ENCODE measurements around the gene SAMD4A.

Gene SAMD4A

GRCh38 chr14:54722791-54723432 lies 156.0 kb downstream of the SAMD4A start:
- no peaks in the 10 kb centered on the region for H3K9me3 ChIP-seq
- peaks cover 12% of the 10 kb centered on the region for H3K27me3 ChIP-seq
- TF ChIP-seq CTCF (IDR thresholded peaks at IDR 0.05), result no peak
- H3K27ac ChIP-seq, result no peak overlapping the region
- no peak overlapping the region for H3K4me3 ChIP-seq (ENCODE audit: low read depth in 1 of 2, low read length in 1 of 2)
- no peaks in the 10 kb centered on the region for H3K4me1 ChIP-seq (ENCODE audit: control insufficient read depth in 1 of 2, insufficient read depth in 1 of 2, low read depth in 1 of 2, low read length in 1 of 2)
- H3K36me3 ChIP-seq, result no peaks in the 10 kb centered on the region

GRCh38 chr14:54724123-54724522 lies 157.2 kb downstream of the SAMD4A start:
- Histone ChIP-seq H3K27ac (no peak overlapping the region), H3K4me1 (ENCODE audit: control insufficient read depth in 1 of 2, insufficient read depth in 1 of 2, low read depth in 1 of 2, low read length in 1 of 2) (no peaks in the 10 kb centered on the region), H3K36me3 (no peaks in the 10 kb centered on the region), H3K9me3 (no peaks in the 10 kb centered on the region), H3K4me3 (ENCODE audit: low read depth in 1 of 2, low read length in 1 of 2) (no peak overlapping the region), H3K27me3 (peaks cover 12% of the 10 kb centered on the region)
- no peak for TF ChIP-seq CTCF (IDR thresholded peaks at IDR 0.05)

GRCh38 chr14:54724676-54725325 lies 157.9 kb downstream of the SAMD4A start:
- no peaks in the 10 kb centered on the region for H3K4me1 ChIP-seq (ENCODE audit: control insufficient read depth in 1 of 2, insufficient read depth in 1 of 2, low read depth in 1 of 2, low read length in 1 of 2)
- no peaks in the 10 kb centered on the region for H3K9me3 ChIP-seq
- H3K27me3 ChIP-seq, result peaks cover 12% of the 10 kb centered on the region
- H3K27ac ChIP-seq, result no peak overlapping the region
- no peak for TF ChIP-seq CTCF (IDR thresholded peaks at IDR 0.05)
- no peaks in the 10 kb centered on the region for H3K36me3 ChIP-seq
- H3K4me3 ChIP-seq (ENCODE audit: low read depth in 1 of 2, low read length in 1 of 2), result no peak overlapping the region

GRCh38 chr14:54725998-54726397 lies 159.1 kb downstream of the SAMD4A start:
- no peaks in the 10 kb centered on the region for H3K9me3 ChIP-seq
- H3K4me3 ChIP-seq (ENCODE audit: low read depth in 1 of 2, low read length in 1 of 2), result no peak overlapping the region
- H3K27me3 ChIP-seq, result peaks cover 12% of the 10 kb centered on the region
- no peak overlapping the region for H3K27ac ChIP-seq
- H3K36me3 ChIP-seq, result no peaks in the 10 kb centered on the region
- no peaks in the 10 kb centered on the region for H3K4me1 ChIP-seq (ENCODE audit: control insufficient read depth in 1 of 2, insufficient read depth in 1 of 2, low read depth in 1 of 2, low read length in 1 of 2)
- no peak for TF ChIP-seq CTCF (IDR thresholded peaks at IDR 0.05)

- Histone ChIP-seq H3K4me1 (ENCODE audit: control insufficient read depth in 1 of 2, insufficient read depth in 1 of 2, low read depth in 1 of 2, low read length in 1 of 2) (no peaks in the 10 kb centered on the region), H3K4me3 (ENCODE audit: low read depth in 1 of 2, low read length in 1 of 2) (no peak overlapping the region)
Observed at GRCh38 chr14:54727929-54728328, 161.0 kb downstream of the SAMD4A start.

More at GRCh38 chr14:54727929-54728328, 161.0 kb downstream of the SAMD4A start:
- H3K9me3 ChIP-seq, result no peaks in the 10 kb centered on the region
- H3K27me3 ChIP-seq, result peaks cover 12% of the 10 kb centered on the region
- no peak overlapping the region for H3K27ac ChIP-seq
- no peak for TF ChIP-seq CTCF (IDR thresholded peaks at IDR 0.05)
- H3K36me3 ChIP-seq, result no peaks in the 10 kb centered on the region
